GM23338 (cell line): ENCODE data around the gene FAU. TPM values are rescaled to one million over a fixed set of nuclear protein-coding genes. Genes with fewer than 3 reads are reported as not detected.
A peak's percentile ranks its signal among the peaks of the same experiment; 100 is the strongest.

ENCODE experiments used
- ATAC-seq: fragments of 200-7000 bp; cut with Tn5 transposase; 3 replicates; pipeline ENCODE4 v1.9.1; 2020
- DNase-seq: peaks from one replicate; pipeline ENCODE4 v3.0.0-alpha.2; 2015; ENCODE audit warnings: low spot score
- H2AFZ ChIP-seq: fragments of 200-600 bp; sonication (generic); 2 replicates; pipeline ENCODE4 v1.8.0; 2016; ENCODE audit warnings: antibody characterized with exemption, mild to moderate bottlenecking, moderate library complexity
- H3F3A ChIP-seq: fragments of 200-600 bp; sonication (generic); replicated peaks from 2 replicates; pipeline ENCODE4 v1.8.0; 2017; ENCODE audit warnings: antibody characterized with exemption, mixed run types, low read depth
- H3K27ac ChIP-seq: fragments of 200-600 bp; sonication (generic); 2 replicates; pipeline ENCODE4 v1.6.1; 2016; ENCODE audit warnings: low read depth
- H3K27me3 ChIP-seq: fragments of 200-600 bp; sonication (generic); 2 replicates; pipeline ENCODE4 v1.8.0; 2016; ENCODE audit warnings: mild to moderate bottlenecking, mixed run types, moderate library complexity; ENCODE audit not compliant: insufficient read depth
- H3K36me3 ChIP-seq: fragments of 200-600 bp; sonication (generic); 2 replicates; pipeline ENCODE4 v1.8.0; 2016; ENCODE audit warnings: mild to moderate bottlenecking; ENCODE audit not compliant: insufficient read depth
- H3K4me1 ChIP-seq: fragments of 200-600 bp; sonication (generic); 2 replicates; pipeline ENCODE4 v1.8.0; 2016; ENCODE audit warnings: mild to moderate bottlenecking, moderate library complexity; ENCODE audit not compliant: insufficient read depth
- H3K4me2 ChIP-seq: fragments of 200-600 bp; sonication (generic); 2 replicates; pipeline ENCODE4 v1.7.1; 2017; ENCODE audit warnings: mixed run types
- H3K4me3 ChIP-seq: fragments of 200-600 bp; sonication (generic); 2 replicates; pipeline ENCODE4 v1.6.1; 2016; ENCODE audit warnings: mixed run types
- H3K79me2 ChIP-seq: fragments of 200-600 bp; sonication (generic); replicated peaks from 2 replicates; pipeline ENCODE4 v1.8.0; 2017; ENCODE audit warnings: mild to moderate bottlenecking; ENCODE audit not compliant: insufficient read depth
- H3K9me2 ChIP-seq: fragments of 200-600 bp; sonication (generic); 2 replicates; pipeline ENCODE4 v1.8.0; 2017; ENCODE audit not compliant: insufficient read depth
- H4K20me1 ChIP-seq: fragments of 200-600 bp; sonication (generic); replicated peaks from 2 replicates; pipeline ENCODE4 v1.8.0; 2017; ENCODE audit warnings: mild to moderate bottlenecking; ENCODE audit not compliant: insufficient read depth
- H3K27ac Mint-ChIP-seq: 2 replicates; pipeline ENCODE4 v1.8.0; 2020; ENCODE audit warnings: inconsistent platforms, mild to moderate bottlenecking, moderate library complexity, mixed read lengths
- H3K27me3 Mint-ChIP-seq: 3 replicates; pipeline ENCODE4 v1.8.0; 2022; ENCODE audit warnings: low read depth, mild to moderate bottlenecking, moderate library complexity, mixed read lengths, inconsistent platforms; ENCODE audit not compliant: insufficient read depth, poor library complexity
- H3K36me3 Mint-ChIP-seq: 3 replicates; pipeline ENCODE4 v1.8.0; 2021; ENCODE audit warnings: low read depth, mild to moderate bottlenecking, inconsistent platforms, moderate library complexity, mixed read lengths
- H3K4me1 Mint-ChIP-seq: 3 replicates; pipeline ENCODE4 v1.8.0; 2020; ENCODE audit warnings: mild to moderate bottlenecking, inconsistent platforms, mixed read lengths
- H3K4me3 Mint-ChIP-seq: 3 replicates; pipeline ENCODE4 v1.8.0; 2021; ENCODE audit warnings: moderate library complexity, mild to moderate bottlenecking, inconsistent platforms, mixed read lengths
- H3K9me3 Mint-ChIP-seq: 3 replicates; pipeline ENCODE4 v1.8.0; 2020; ENCODE audit warnings: moderate library complexity, mild to moderate bottlenecking, inconsistent platforms, mixed read lengths
- EZH2phosphoT487 ChIP-seq: fragments of 200-600 bp; sonication (generic); IDR thresholded peaks from one replicate; pipeline ENCODE4 v1.8.1; 2018; ENCODE audit warnings: antibody characterized with exemption; ENCODE audit not compliant: unreplicated experiment
- POLR2AphosphoS5 ChIP-seq: IDR thresholded peaks from 2 replicates; pipeline ENCODE4 v1.6.1; 2016; ENCODE audit warnings: antibody characterized with exemption, low read depth
- ZNF114 ChIP-seq: fragments of 250-450 bp; sonication (Bioruptor Pico); IDR thresholded peaks from 2 replicates; pipeline ENCODE4 v1.5.0; 2020; ENCODE audit warnings: mild to moderate bottlenecking, moderate library complexity
- polyA plus RNA-seq: library from polyadenylated mRNA; unstranded; fragments of >200 nt; fragmentation: Nextera tagmentation; extraction: Ambion mirVana; gene quantifications from 2 replicates; pipeline ENCODE4 v1.2.1, GENCODE V29; 2016
- total RNA-seq: library from RNA; depleted of rRNA; stranded (reverse); fragments of >200 nt; shearing (Covaris generic); gene quantifications from 2 replicates; pipeline ENCODE4 v1.2.3, GENCODE V29; 2014
- TF ChIP-seq, protein P1 (sequence below), 2 experiments: fragments of 200-600 bp in 1 of 2; sonication (generic) in 1 of 2; conservative IDR thresholded peaks; 2 replicates each; pipeline versions ENCODE4 v1.5.1 to v1.6.1; 2016 to 2017; ENCODE audit warnings: antibody characterized with exemption in 2 of 2, low read depth in 2 of 2, mild to moderate bottlenecking in 2 of 2, moderate library complexity in 1 of 2

FAU gene
- total and polyA plus RNA-seq, 2 experiments from 2014 or later: 262 to 1,177 TPM

GRCh38 chr11:65111744-65112545 is 10.0 kb downstream of the FAU start, which contains the start of gene TM7SF2:
TM7SF2 (plus strand) TSS chr11:65111872; CDS start chr11:65112016, 144 bp downstream.
- Mint-ChIP-seq H3K9me3 (peaks cover 2% of the 10 kb centered on the region; the same call in 2 of the 3 replicates), H3K4me1 (peaks cover 25% of the 10 kb centered on the region), H3K27me3 (peaks cover 39% of the 10 kb centered on the region), H3K27ac (peak within 1 kb of the TSS; percentile 94), H3K4me3 (peak within 1 kb of the TSS; percentile 96), H3K36me3 (peaks cover 24% of the 10 kb centered on the region; the same call in 2 of the 3 replicates)
- Histone ChIP-seq H3K79me2 (peaks cover 8% of the 10 kb centered on the region; the same call in 1 of the 2 replicates), H3F3A (peaks cover 13% of the 10 kb centered on the region), H4K20me1 (peaks cover 5% of the 10 kb centered on the region; the same call in 1 of the 2 replicates), H2AFZ (no peak within 1 kb of the TSS), H3K27me3 (no peaks in the 10 kb centered on the region), H3K4me3 (peak within 1 kb of the TSS; percentile 99), H3K36me3 (no peaks in the 10 kb centered on the region), H3K4me2 (peak within 1 kb of the TSS; percentile 99), H3K27ac (peak within 1 kb of the TSS; percentile 90), H3K4me1 (peaks cover 13% of the 10 kb centered on the region), H3K9me2 (no peaks in the 10 kb centered on the region)
- DNase-seq: peak; percentile 99
- ATAC-seq: peak; percentile 73
- TF ChIP-seq ZNF114 (CRISPR knock-in tag) (no peak), POLR2AphosphoS5 (peak; percentile 96), EZH2phosphoT487 (no peak)

DNA sequence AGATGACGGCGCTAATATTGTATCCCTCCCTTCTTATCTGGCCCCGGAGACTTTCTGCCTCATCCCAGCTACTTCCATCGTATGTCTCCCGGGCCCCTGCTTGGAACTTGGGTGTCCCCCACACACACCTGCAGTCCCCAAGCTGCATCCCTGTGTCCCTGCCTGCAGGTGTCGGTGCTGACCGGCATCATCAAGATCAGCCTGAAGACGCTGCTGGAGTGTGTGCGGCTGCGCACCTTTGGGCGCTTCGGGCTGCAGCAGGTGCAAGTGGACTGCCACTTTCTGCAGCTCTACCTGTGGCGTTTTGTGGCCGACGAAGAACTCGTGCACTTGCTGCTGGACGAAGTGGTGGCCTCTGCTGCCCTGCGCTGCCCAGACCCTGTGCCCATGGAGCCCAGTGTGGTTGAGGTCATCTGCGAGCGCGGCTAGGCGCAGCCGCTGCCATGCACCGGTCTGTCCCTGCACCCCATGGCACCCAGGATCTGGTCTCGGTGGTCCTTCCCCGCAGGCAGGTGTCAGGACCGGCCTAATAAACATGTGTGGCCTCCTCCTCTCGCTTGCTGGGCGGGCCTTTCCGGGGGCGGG is 10.7 kb downstream of the FAU start:
- H3K4me1 ChIP-seq: peaks cover 13% of the 10 kb centered on the region
- Mint-ChIP-seq H3K9me3 (peaks cover 2% of the 10 kb centered on the region; the same call in 2 of the 3 replicates), H3K4me1 (peaks cover 25% of the 10 kb centered on the region), H3K27me3 (peaks cover 34% of the 10 kb centered on the region), H3K27ac (no peak overlapping the region; the same call in 1 of the 2 replicates), H3K4me3 (peak overlapping the region; percentile 96), H3K36me3 (peaks cover 22% of the 10 kb centered on the region; the same call in 2 of the 3 replicates)
- DNase-seq (no peak), ATAC-seq (no peak)
- peaks cover 5% of the 10 kb centered on the region; the same call in 1 of the 2 replicates for H4K20me1 ChIP-seq
- H3F3A ChIP-seq: peaks cover 12% of the 10 kb centered on the region
- H2AFZ ChIP-seq: no peak overlapping the region
- no peaks in the 10 kb centered on the region for H3K9me2 ChIP-seq
- H3K79me2 ChIP-seq: peaks cover 4% of the 10 kb centered on the region; the same call in 1 of the 2 replicates
- H3K4me2 ChIP-seq: peak overlapping the region; percentile 99
- H3K4me3 ChIP-seq: peak overlapping the region; percentile 99
- no peaks in the 10 kb centered on the region for H3K36me3 ChIP-seq
- no peak overlapping the region for H3K27ac ChIP-seq
- no peaks in the 10 kb centered on the region for H3K27me3 ChIP-seq
- TF ChIP-seq, protein P1, sequence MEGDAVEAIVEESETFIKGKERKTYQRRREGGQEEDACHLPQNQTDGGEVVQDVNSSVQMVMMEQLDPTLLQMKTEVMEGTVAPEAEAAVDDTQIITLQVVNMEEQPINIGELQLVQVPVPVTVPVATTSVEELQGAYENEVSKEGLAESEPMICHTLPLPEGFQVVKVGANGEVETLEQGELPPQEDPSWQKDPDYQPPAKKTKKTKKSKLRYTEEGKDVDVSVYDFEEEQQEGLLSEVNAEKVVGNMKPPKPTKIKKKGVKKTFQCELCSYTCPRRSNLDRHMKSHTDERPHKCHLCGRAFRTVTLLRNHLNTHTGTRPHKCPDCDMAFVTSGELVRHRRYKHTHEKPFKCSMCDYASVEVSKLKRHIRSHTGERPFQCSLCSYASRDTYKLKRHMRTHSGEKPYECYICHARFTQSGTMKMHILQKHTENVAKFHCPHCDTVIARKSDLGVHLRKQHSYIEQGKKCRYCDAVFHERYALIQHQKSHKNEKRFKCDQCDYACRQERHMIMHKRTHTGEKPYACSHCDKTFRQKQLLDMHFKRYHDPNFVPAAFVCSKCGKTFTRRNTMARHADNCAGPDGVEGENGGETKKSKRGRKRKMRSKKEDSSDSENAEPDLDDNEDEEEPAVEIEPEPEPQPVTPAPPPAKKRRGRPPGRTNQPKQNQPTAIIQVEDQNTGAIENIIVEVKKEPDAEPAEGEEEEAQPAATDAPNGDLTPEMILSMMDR (conservative IDR thresholded peaks at IDR 0.05; ENCODE audit: low read depth in 2 of 2): 0 out of 4 replicates have a peak, but pooled peaks of 1 of the 2 experiments have one; percentile 0
- TF ChIP-seq ZNF114 (CRISPR knock-in tag): no peak
